Measurements from ENCODE around the gene CCDC172.

CCDC172 gene

GRCh38 chr10:116402858-116403257, 78.6 kb downstream of the CCDC172 start:
- Histone ChIP-seq H3K27me3 (ENCODE audit: insufficient read depth, low read length) (no peaks in the 10 kb centered on the region), H3K4me3 (ENCODE audit: low read length) (no peak overlapping the region), H3K9ac (ENCODE audit: low read depth, low read length) (no peak overlapping the region), H3K4me1 (ENCODE audit: insufficient read depth, low read length) (0 out of 2 replicates have a peak, but pooled peaks cover 4% of the 10 kb centered on the region), H3K36me3 (ENCODE audit: insufficient read depth, low read depth, low read length) (no peaks in the 10 kb centered on the region), H3K27ac (ENCODE audit: low read length) (no peak overlapping the region), H3K9me3 (ENCODE audit: insufficient read depth, low read depth, low read length) (no peaks in the 10 kb centered on the region)

GRCh38 chr10:116403740-116404250, 79.5 kb downstream of the CCDC172 start:
- Histone ChIP-seq H3K9ac (ENCODE audit: low read depth, low read length) (no peak overlapping the region), H3K27me3 (ENCODE audit: insufficient read depth, low read length) (no peaks in the 10 kb centered on the region), H3K27ac (ENCODE audit: low read length) (no peak overlapping the region), H3K36me3 (ENCODE audit: insufficient read depth, low read depth, low read length) (no peaks in the 10 kb centered on the region), H3K4me1 (ENCODE audit: insufficient read depth, low read length) (no peaks in the 10 kb centered on the region), H3K4me3 (ENCODE audit: low read length) (no peak overlapping the region), H3K9me3 (ENCODE audit: insufficient read depth, low read depth, low read length) (no peaks in the 10 kb centered on the region)

- Histone ChIP-seq H3K4me1 (ENCODE audit: insufficient read depth, low read length) (no peaks in the 10 kb centered on the region), H3K36me3 (ENCODE audit: insufficient read depth, low read depth, low read length) (no peaks in the 10 kb centered on the region), H3K4me3 (ENCODE audit: low read length) (no peak overlapping the region), H3K9ac (ENCODE audit: low read depth, low read length) (no peak overlapping the region), H3K27ac (ENCODE audit: low read length) (no peak overlapping the region), H3K9me3 (ENCODE audit: insufficient read depth, low read depth, low read length) (no peaks in the 10 kb centered on the region), H3K27me3 (ENCODE audit: insufficient read depth, low read length) (no peaks in the 10 kb centered on the region)
These were observed 84.5 kb downstream of the CCDC172 start for GRCh38 chr10:116408719-116409118.

- H3K9me3 ChIP-seq (ENCODE audit: insufficient read depth, low read depth, low read length): no peaks in the 10 kb centered on the region
- H3K9ac ChIP-seq (ENCODE audit: low read depth, low read length): no peak overlapping the region
- H3K4me1 ChIP-seq (ENCODE audit: insufficient read depth, low read length): no peaks in the 10 kb centered on the region
- H3K4me3 ChIP-seq (ENCODE audit: low read length): no peak overlapping the region
- no peaks in the 10 kb centered on the region for H3K27me3 ChIP-seq (ENCODE audit: insufficient read depth, low read length)
- no peak overlapping the region for H3K27ac ChIP-seq (ENCODE audit: low read length)
- no peaks in the 10 kb centered on the region for H3K36me3 ChIP-seq (ENCODE audit: insufficient read depth, low read depth, low read length)
These were observed 86.1 kb downstream of the CCDC172 start for GRCh38 chr10:116410351-116410750.

- H3K4me1 ChIP-seq (ENCODE audit: insufficient read depth, low read length): no peaks in the 10 kb centered on the region
- no peak overlapping the region for H3K27ac ChIP-seq (ENCODE audit: low read length)
- no peak overlapping the region for H3K9ac ChIP-seq (ENCODE audit: low read depth, low read length)
- no peaks in the 10 kb centered on the region for H3K9me3 ChIP-seq (ENCODE audit: insufficient read depth, low read depth, low read length)
- H3K27me3 ChIP-seq (ENCODE audit: insufficient read depth, low read length): no peaks in the 10 kb centered on the region
- no peak overlapping the region for H3K4me3 ChIP-seq (ENCODE audit: low read length)
- no peaks in the 10 kb centered on the region for H3K36me3 ChIP-seq (ENCODE audit: insufficient read depth, low read depth, low read length)
These were observed 93.6 kb downstream of the CCDC172 start for GRCh38 chr10:116417821-116418220.

- no peaks in the 10 kb centered on the region for H3K4me1 ChIP-seq (ENCODE audit: insufficient read depth, low read length)
- no peaks in the 10 kb centered on the region for H3K27me3 ChIP-seq (ENCODE audit: insufficient read depth, low read length)
- H3K36me3 ChIP-seq (ENCODE audit: insufficient read depth, low read depth, low read length): no peaks in the 10 kb centered on the region
- no peak overlapping the region for H3K4me3 ChIP-seq (ENCODE audit: low read length)
- H3K27ac ChIP-seq (ENCODE audit: low read length): no peak overlapping the region
- no peaks in the 10 kb centered on the region for H3K9me3 ChIP-seq (ENCODE audit: insufficient read depth, low read depth, low read length)
- H3K9ac ChIP-seq (ENCODE audit: low read depth, low read length): no peak overlapping the region
These were observed 94.1 kb downstream of the CCDC172 start for GRCh38 chr10:116418389-116418788.

- H3K9me3 ChIP-seq (ENCODE audit: insufficient read depth, low read depth, low read length): no peaks in the 10 kb centered on the region
- H3K9ac ChIP-seq (ENCODE audit: low read depth, low read length): no peak overlapping the region
- H3K36me3 ChIP-seq (ENCODE audit: insufficient read depth, low read depth, low read length): no peaks in the 10 kb centered on the region
- no peaks in the 10 kb centered on the region for H3K4me1 ChIP-seq (ENCODE audit: insufficient read depth, low read length)
- no peaks in the 10 kb centered on the region for H3K27me3 ChIP-seq (ENCODE audit: insufficient read depth, low read length)
- no peak overlapping the region for H3K4me3 ChIP-seq (ENCODE audit: low read length)
- H3K27ac ChIP-seq (ENCODE audit: low read length): no peak overlapping the region
These were observed 97.6 kb downstream of the CCDC172 start for GRCh38 chr10:116421815-116422214.

GRCh38 chr10:116427671-116428070, 103.4 kb downstream of the CCDC172 start, which contains the start of gene PNLIPRP3:
Gene PNLIPRP3 (plus strand): TSS chr10:116427847. CDS start chr10:116428013, 166 bp downstream.
- H3K4me3 ChIP-seq (ENCODE audit: low read length): no peak within 1 kb of the TSS
- no peaks in the 10 kb centered on the region for H3K36me3 ChIP-seq (ENCODE audit: insufficient read depth, low read depth, low read length)
- no peak within 1 kb of the TSS for H3K27ac ChIP-seq (ENCODE audit: low read length)
- no peaks in the 10 kb centered on the region for H3K4me1 ChIP-seq (ENCODE audit: insufficient read depth, low read length)
- no peak within 1 kb of the TSS for H3K9ac ChIP-seq (ENCODE audit: low read depth, low read length)
- H3K27me3 ChIP-seq (ENCODE audit: insufficient read depth, low read length): no peaks in the 10 kb centered on the region
- no peaks in the 10 kb centered on the region for H3K9me3 ChIP-seq (ENCODE audit: insufficient read depth, low read depth, low read length)

GRCh38 chr10:116429288-116429977, 105.2 kb downstream of the CCDC172 start:
- Histone ChIP-seq H3K9me3 (ENCODE audit: insufficient read depth, low read depth, low read length) (no peaks in the 10 kb centered on the region), H3K9ac (ENCODE audit: low read depth, low read length) (no peak overlapping the region), H3K27me3 (ENCODE audit: insufficient read depth, low read length) (no peaks in the 10 kb centered on the region), H3K27ac (ENCODE audit: low read length) (no peak overlapping the region), H3K4me1 (ENCODE audit: insufficient read depth, low read length) (no peaks in the 10 kb centered on the region), H3K36me3 (ENCODE audit: insufficient read depth, low read depth, low read length) (no peaks in the 10 kb centered on the region), H3K4me3 (ENCODE audit: low read length) (no peak overlapping the region)
